Endodermal cell (in vitro differentiated cells): Measurements from ENCODE around the gene SCT. TPM values are rescaled to one million over a fixed set of nuclear protein-coding genes. Genes with fewer than 3 reads are reported as not detected.

Source experiments
- DNase-seq: peaks from one replicate; pipeline ENCODE4 v3.0.0-alpha.2; 2017
- H3K27ac ChIP-seq: 2 replicates; pipeline ENCODE4 v1.5.1; 2013; ENCODE audit warnings: mild to moderate bottlenecking, low read depth, low read length, moderate library complexity
- H3K27me3 ChIP-seq: 2 replicates; pipeline ENCODE4 v1.6.1; 2013; ENCODE audit warnings: mild to moderate bottlenecking, low read length, moderate library complexity; ENCODE audit not compliant: insufficient read depth, control insufficient read depth, poor library complexity, severe bottlenecking
- H3K36me3 ChIP-seq: 2 replicates; pipeline ENCODE4 v1.7.0; 2013; ENCODE audit warnings: mild to moderate bottlenecking, low read length, moderate library complexity; ENCODE audit not compliant: control insufficient read depth, insufficient read depth
- H3K4me1 ChIP-seq: one replicate; pipeline ENCODE4 v1.7.0; 2013; ENCODE audit warnings: low read length; ENCODE audit not compliant: control insufficient read depth, insufficient read depth
- H3K4me3 ChIP-seq: 2 replicates; pipeline ENCODE4 v1.5.1; 2013; ENCODE audit warnings: mild to moderate bottlenecking, low read length, moderate library complexity
- H3K9ac ChIP-seq: 2 replicates; pipeline ENCODE4 v1.6.1; 2013; ENCODE audit warnings: mild to moderate bottlenecking, low read length, moderate library complexity; ENCODE audit not compliant: poor library complexity, severe bottlenecking; ENCODE audit errors: extremely low read depth
- H3K9me3 ChIP-seq: 2 replicates; pipeline ENCODE4 v1.6.1; 2013; ENCODE audit warnings: mild to moderate bottlenecking, low read length, moderate library complexity; ENCODE audit not compliant: control insufficient read depth
- H3K27ac Mint-ChIP-seq: 2 replicates; pipeline ENCODE4 v1.8.0; 2020; ENCODE audit warnings: mixed read lengths
- H3K27me3 Mint-ChIP-seq: 2 replicates; pipeline ENCODE4 v1.8.0; 2021; ENCODE audit warnings: mild to moderate bottlenecking, mixed read lengths; ENCODE audit not compliant: insufficient read depth
- H3K36me3 Mint-ChIP-seq: 2 replicates; pipeline ENCODE4 v1.8.0; 2020; ENCODE audit warnings: low read depth, mixed read lengths
- H3K4me1 Mint-ChIP-seq: 2 replicates; pipeline ENCODE4 v1.8.0; 2020; ENCODE audit warnings: mixed read lengths
- H3K4me3 Mint-ChIP-seq: 2 replicates; pipeline ENCODE4 v1.8.0; 2020; ENCODE audit warnings: mild to moderate bottlenecking, moderate library complexity, mixed read lengths
- H3K9me3 Mint-ChIP-seq: 2 replicates; pipeline ENCODE4 v1.8.0; 2020; ENCODE audit warnings: mild to moderate bottlenecking, mixed read lengths
- CTCF ChIP-seq: fragments of 200-600 bp; sonication (generic); conservative IDR thresholded peaks from 2 replicates; pipeline ENCODE4 v1.5.0; 2021; ENCODE audit warnings: antibody characterized with exemption, mild to moderate bottlenecking
- WGBS, 2 experiments: methylation state at CpG; one replicate each; pipeline versions ENCODE4 v1.1.5 to v1.1.7; 2013; ENCODE audit warnings: missing lambda C conversion rate in 2 of 2, mixed read lengths in 1 of 2; ENCODE audit not compliant: insufficient coverage in 1 of 2, insufficient read length in 1 of 2; 5-methylcytosine and 5-hydroxymethylcytosine counted together
- total RNA-seq, 2 donors: library from RNA; stranded (reverse); fragmentation: NEBNext Ultra II Directional in 1 of 2; extraction: Animal tissue kit (Norgen Biotek cat#: 25700) in 1 of 2; gene quantifications; 2 replicates in 1 of 2; 3 replicates in 1 of 2; pipeline ENCODE4 v1.2.1, GENCODE V29; 2021

Gene SCT
- total RNA-seq, 2 donors from 2014 or later = 3.9 to 6.1 TPM

GRCh38 chr11:635945-636510 lies 9.0 kb upstream of the SCT start:
- TF ChIP-seq CTCF = no peak
- H3K27ac Mint-ChIP-seq = no peak overlapping the region
- WGBS, 2 experiments = 75 to 76% methylated on average over 20 to 22 of the region's 22 CpGs
- Histone ChIP-seq H3K36me3 (no peaks in the 10 kb centered on the region), H3K9ac (no peak overlapping the region), H3K4me3 (no peak overlapping the region), H3K9me3 (no peaks in the 10 kb centered on the region), H3K27me3 (peaks cover 55% of the 10 kb centered on the region), H3K27ac (no peak overlapping the region), H3K4me1 (peaks cover 3% of the 10 kb centered on the region)
- H3K4me3 Mint-ChIP-seq = peak overlapping the region; percentile 24
- H3K4me1 Mint-ChIP-seq = peaks cover 9% of the 10 kb centered on the region
- DNase-seq = no peak
- no peaks in the 10 kb centered on the region for H3K9me3 Mint-ChIP-seq
- peaks cover 7% of the 10 kb centered on the region for H3K36me3 Mint-ChIP-seq
- H3K27me3 Mint-ChIP-seq = peaks cover 63% of the 10 kb centered on the region

GRCh38 chr11:630871-631270 lies 3.9 kb upstream of the SCT start:
- Mint-ChIP-seq H3K27me3 (peaks cover 38% of the 10 kb centered on the region), H3K4me3 (no peak overlapping the region), H3K27ac (no peak overlapping the region), H3K9me3 (peaks cover 5% of the 10 kb centered on the region), H3K36me3 (peaks cover 10% of the 10 kb centered on the region), H3K4me1 (no peaks in the 10 kb centered on the region)
- peaks cover 23% of the 10 kb centered on the region for H3K27me3 ChIP-seq
- no peaks in the 10 kb centered on the region for H3K9me3 ChIP-seq
- WGBS, 2 experiments = 86 to 95% methylated on average over 5 of the region's 5 CpGs
- no peak overlapping the region for H3K9ac ChIP-seq
- H3K4me3 ChIP-seq = no peak overlapping the region
- TF ChIP-seq CTCF = no peak
- no peaks in the 10 kb centered on the region for H3K4me1 ChIP-seq
- H3K36me3 ChIP-seq = no peaks in the 10 kb centered on the region
- no peak for DNase-seq
- no peak overlapping the region for H3K27ac ChIP-seq

GRCh38 chr11:629237-629583 lies 2.2 kb upstream of the SCT start:
- Histone ChIP-seq H3K9me3 (no peaks in the 10 kb centered on the region), H3K27ac (no peak overlapping the region), H3K4me3 (no peak overlapping the region), H3K9ac (no peak overlapping the region), H3K27me3 (peaks cover 12% of the 10 kb centered on the region), H3K4me1 (no peaks in the 10 kb centered on the region), H3K36me3 (no peaks in the 10 kb centered on the region)
- TF ChIP-seq CTCF = peak; percentile 38
- WGBS, 2 experiments = 56 to 76% methylated on average over 4 to 10 of the region's 10 CpGs
- DNase-seq = peak; percentile 66
- Mint-ChIP-seq H3K36me3 (peaks cover 10% of the 10 kb centered on the region), H3K9me3 (peaks cover 5% of the 10 kb centered on the region), H3K4me3 (no peak overlapping the region), H3K4me1 (no peaks in the 10 kb centered on the region), H3K27ac (no peak overlapping the region), H3K27me3 (peaks cover 22% of the 10 kb centered on the region)
